H1 (cell line): ENCODE measurements around the gene ACTR8. TPM values are rescaled to one million over a fixed set of nuclear protein-coding genes. Genes with fewer than 3 reads are reported as not detected.

Experiments
- polyA plus RNA-seq, 7 experiments: library from polyadenylated mRNA; depleted of rRNA in 3 of 7; stranded (reverse) in 5 of 7; unstranded in 2 of 7; fragments of >200 nt in 5 of 7; fragments of 200-250 nt in 2 of 7; gene quantifications; 1 replicate in 5 of 7; 2 replicates in 1 of 7; 4 replicates in 1 of 7; pipeline versions ENCODE4 v1.2.1 to v1.2.3, GENCODE V29; 2011 to 2013; ENCODE audit warnings: missing spikeins in 2 of 7, mixed read lengths in 2 of 7
- total RNA-seq: library from RNA; stranded (reverse); fragmentation: NEBNext Ultra II Directional; extraction: Animal tissue kit (Norgen Biotek cat#: 25700); gene quantifications from 2 replicates; pipeline ENCODE4 v1.2.1, GENCODE V29; 2021

Gene ACTR8
- total and polyA plus RNA-seq, 2 of the 8 experiments (the other 6 are each of a cell fraction or from before 2014, with no cell fraction given) = 8.3 to 26.9 TPM

Other genes starting within 250 kb of the ACTR8 start
- 8.9 and 10.3 TPM in 2 replicates for gene CHDH, start 35.7 kb downstream of the ACTR8 start, total RNA-seq
- gene CHDH, start 35.7 kb downstream of the ACTR8 start, polyA plus RNA-seq (2011; rRNA removed) = 4.9 and 7.3 TPM in 2 replicates
- gene IL17RB, start 35.6 kb downstream of the ACTR8 start, total RNA-seq = 6.9 and 7.0 TPM in 2 replicates
- gene IL17RB, start 35.6 kb downstream of the ACTR8 start, polyA plus RNA-seq (2011; rRNA removed) = 13.3 and 24.6 TPM in 2 replicates
- 32.5 and 40.2 TPM in 2 replicates for gene SELENOK, start 9.7 kb upstream of the ACTR8 start, total RNA-seq
- 12.6 and 26.9 TPM in 2 replicates for gene SELENOK, start 9.7 kb upstream of the ACTR8 start, polyA plus RNA-seq (2011; rRNA removed)
- 1.8 and 2.2 TPM in 2 replicates for gene CACNA2D3, start 240.4 kb upstream of the ACTR8 start, total RNA-seq
- 0.78 and 1.5 TPM in 2 replicates for gene CACNA2D3, start 240.4 kb upstream of the ACTR8 start, polyA plus RNA-seq (2011; rRNA removed)